ENCODE measurements around the gene FAM161A.

Gene FAM161A

DNA sequence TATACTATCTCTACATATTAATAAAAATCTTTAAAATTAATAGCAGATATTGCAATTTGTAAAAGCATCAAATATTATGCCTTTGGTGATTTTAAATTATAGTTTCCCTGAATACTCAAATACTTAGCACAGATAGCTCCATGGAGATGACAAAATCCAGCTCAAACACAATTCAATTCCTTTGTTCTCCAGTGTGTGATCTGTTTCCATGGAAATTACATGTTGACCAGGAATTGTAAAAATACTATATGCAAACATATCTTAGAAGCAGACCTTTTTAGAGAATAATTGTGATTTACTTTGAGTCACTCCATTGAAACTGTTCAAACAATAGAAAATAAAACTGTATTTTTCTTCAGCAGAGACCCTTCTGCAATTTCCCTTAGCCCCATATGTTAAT lies 68.3 kb downstream of the FAM161A start:
- DNase-seq, result no peak

DNA sequence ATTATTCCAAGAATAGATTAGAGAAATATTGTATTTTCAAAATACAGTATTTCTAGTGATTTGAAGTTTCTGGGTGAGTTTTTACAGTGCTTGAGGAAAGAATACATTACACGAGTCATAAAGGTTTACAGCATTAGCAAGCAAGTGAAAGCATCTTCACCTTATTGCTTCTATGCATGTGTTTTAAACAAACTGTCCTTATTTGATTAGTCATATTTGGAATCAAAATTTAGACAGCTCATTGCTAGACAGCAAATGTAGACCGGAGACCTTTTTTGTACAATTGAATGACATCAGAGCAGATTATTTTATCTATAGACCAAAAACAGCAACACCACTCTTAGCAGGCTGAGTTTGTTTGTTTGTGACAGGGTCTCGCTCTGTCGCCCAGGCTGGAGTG lies 69.2 kb downstream of the FAM161A start:
- DNase-seq, result no peak

DNA sequence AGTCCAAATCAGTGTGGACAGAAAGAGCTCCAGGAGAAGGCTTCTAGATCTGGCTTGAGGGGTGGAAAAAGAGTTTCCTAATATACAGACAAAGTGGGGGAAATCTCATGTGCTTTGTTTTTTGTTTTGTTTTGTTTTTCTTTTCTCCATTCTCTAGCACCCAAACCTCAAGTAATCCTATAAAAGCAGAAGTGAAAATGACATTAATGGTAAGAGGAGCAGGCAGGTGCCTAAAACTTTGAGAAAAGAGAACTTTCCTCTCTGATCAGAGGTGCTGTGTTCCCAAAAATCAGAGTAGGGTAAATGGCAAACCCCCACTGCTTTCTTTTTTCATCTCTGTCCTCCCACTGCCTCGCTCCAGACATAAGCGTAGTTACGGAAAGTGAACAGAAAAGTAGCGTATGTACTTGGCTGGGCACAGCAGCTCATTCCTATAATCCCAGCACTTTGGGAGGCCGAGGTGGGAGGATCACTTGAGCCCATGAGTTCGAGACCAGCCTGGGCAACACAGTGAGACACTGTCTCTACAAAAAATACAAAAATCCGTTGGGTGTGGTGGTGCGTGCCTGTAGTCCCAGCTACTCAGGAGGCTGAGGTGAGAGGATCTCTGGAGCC lies 77.8 kb downstream of the FAM161A start:
- no peak for DNase-seq

Data from NCI-H2171 treated with DMSO at 0.1 percent for 48 hours (cell line).